NB4 (cell line): ENCODE measurements around the gene GPR158.
"Not testable (repeated sequence)": the region's sequence is repeated elsewhere in the genome, so short reads cannot be mapped to it uniquely, and the experiment has no call there.

Experiments
- DNase-seq: peaks from one replicate; pipeline ENCODE4 v3.0.0; 2010; ENCODE audit warnings: low read depth
- H3K4me3 ChIP-seq: one replicate; pipeline ENCODE4 v1.5.1; 2011; ENCODE audit warnings: mild to moderate bottlenecking, low read depth, low read length, moderate library complexity
- MYC ChIP-seq: IDR thresholded peaks from 2 replicates; pipeline ENCODE4 v1.6.1; 2011; ENCODE audit warnings: low read depth, low read length
- POLR2A ChIP-seq: IDR thresholded peaks from 2 replicates; pipeline ENCODE4 v1.6.1; 2011; ENCODE audit warnings: mild to moderate bottlenecking; ENCODE audit not compliant: insufficient read length; ENCODE audit errors: extremely low read depth
- TF ChIP-seq, protein P1 (sequence below): IDR thresholded peaks from 2 replicates; pipeline ENCODE4 v1.6.1; 2011; ENCODE audit warnings: low read depth, low read length
- TF ChIP-seq, protein P2 (sequence below): IDR thresholded peaks from one replicate; pipeline ENCODE4 v1.5.1; 2012; ENCODE audit warnings: low read depth, low read length

GPR158 gene

DNA sequence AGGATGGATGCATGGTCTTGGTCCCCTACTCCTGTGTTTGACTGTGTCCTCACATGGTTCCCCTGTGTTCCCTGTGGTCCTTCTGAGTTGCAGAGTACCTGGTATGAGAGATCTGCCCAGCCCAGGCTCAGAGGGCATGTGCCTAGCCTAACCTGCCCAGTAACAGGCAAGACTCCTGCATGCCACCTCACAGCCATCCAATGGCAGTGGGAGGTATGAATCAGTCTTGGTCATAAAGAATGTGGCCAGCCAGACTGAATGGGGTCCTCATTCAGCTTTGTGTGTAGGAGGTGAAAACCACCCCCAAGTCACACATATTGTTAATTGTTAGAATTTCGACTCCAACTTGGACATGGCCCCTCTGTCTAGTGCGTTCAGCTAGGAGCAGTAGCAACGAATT is 17.2 kb upstream of the GPR158 start:
- TF ChIP-seq, protein P1, sequence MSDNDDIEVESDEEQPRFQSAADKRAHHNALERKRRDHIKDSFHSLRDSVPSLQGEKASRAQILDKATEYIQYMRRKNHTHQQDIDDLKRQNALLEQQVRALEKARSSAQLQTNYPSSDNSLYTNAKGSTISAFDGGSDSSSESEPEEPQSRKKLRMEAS, result no peak
- TF ChIP-seq, protein P2, sequence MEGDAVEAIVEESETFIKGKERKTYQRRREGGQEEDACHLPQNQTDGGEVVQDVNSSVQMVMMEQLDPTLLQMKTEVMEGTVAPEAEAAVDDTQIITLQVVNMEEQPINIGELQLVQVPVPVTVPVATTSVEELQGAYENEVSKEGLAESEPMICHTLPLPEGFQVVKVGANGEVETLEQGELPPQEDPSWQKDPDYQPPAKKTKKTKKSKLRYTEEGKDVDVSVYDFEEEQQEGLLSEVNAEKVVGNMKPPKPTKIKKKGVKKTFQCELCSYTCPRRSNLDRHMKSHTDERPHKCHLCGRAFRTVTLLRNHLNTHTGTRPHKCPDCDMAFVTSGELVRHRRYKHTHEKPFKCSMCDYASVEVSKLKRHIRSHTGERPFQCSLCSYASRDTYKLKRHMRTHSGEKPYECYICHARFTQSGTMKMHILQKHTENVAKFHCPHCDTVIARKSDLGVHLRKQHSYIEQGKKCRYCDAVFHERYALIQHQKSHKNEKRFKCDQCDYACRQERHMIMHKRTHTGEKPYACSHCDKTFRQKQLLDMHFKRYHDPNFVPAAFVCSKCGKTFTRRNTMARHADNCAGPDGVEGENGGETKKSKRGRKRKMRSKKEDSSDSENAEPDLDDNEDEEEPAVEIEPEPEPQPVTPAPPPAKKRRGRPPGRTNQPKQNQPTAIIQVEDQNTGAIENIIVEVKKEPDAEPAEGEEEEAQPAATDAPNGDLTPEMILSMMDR, result no peak
- no peak for TF ChIP-seq MYC
- TF ChIP-seq POLR2A, result no peak
- DNase-seq, result no peak
- H3K4me3 ChIP-seq, result no peak overlapping the region

DNA sequence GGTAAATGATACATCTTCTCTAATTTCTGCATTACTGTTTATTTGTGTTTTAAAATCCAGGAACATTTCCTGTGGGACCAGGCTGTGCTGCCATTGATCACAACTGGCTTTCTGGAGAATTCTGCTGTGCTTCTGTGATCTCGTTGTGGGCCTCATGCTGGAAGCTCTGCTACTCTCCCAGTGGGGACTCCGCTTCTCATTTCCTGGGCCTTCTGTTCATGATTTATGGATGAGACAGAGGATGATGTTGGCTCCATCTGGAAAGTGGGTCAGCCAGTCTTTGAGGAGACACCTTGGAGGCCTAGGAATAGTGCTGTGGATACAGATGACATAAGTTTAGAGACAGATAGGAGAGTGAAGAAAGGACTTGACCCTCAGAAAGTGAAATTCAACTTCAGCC is 15.2 kb upstream of the GPR158 start:
- TF ChIP-seq POLR2A (no peak), MYC (no peak)
- TF ChIP-seq, protein P2, result no peak
- TF ChIP-seq, protein P1, result no peak
- no peak for DNase-seq
- H3K4me3 ChIP-seq, result no peak overlapping the region

DNA sequence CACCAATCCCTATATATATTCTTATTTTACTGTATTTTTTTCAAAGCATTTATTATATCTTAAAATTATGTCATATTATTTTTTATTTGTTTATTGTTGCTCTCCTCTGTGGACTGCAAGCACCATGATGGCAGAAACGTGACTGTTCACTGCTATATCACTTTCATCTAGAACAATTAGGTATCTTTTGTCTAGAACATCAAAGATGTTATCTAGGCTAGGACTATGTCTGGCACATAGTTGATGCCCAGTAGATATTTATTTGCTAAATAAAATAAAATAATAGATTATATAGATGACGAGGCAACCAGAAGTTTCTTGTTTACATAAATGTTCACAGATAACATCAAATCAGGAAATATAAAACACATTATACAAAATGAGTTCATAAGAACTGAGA is 12.4 kb upstream of the GPR158 start:
- no peak for TF ChIP-seq POLR2A
- TF ChIP-seq, protein P2, result no peak
- TF ChIP-seq, protein P1, result no peak
- no peak for TF ChIP-seq MYC
- no peak for DNase-seq
- no peak overlapping the region for H3K4me3 ChIP-seq

DNA sequence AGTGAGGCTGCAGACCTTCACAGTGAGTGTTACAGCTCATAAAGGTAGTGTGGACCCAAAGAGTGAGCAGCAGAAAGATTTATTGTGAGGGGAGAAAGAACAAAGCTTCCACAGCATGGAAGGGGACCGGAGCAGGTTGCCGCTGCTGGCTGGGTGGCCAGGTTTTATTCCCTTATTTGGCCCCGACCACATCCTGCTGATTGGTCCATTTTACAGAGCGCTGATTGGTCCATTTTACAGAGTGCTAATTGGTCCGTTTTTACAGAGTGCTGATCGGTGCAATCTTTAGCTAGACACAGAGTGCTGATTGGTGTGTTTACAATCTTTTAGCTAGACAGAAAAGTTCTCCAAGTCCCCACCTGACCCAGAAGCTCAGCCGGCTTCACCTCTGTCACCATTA is 11.3 kb upstream of the GPR158 start:
- not testable (repeated sequence) for DNase-seq

DNA sequence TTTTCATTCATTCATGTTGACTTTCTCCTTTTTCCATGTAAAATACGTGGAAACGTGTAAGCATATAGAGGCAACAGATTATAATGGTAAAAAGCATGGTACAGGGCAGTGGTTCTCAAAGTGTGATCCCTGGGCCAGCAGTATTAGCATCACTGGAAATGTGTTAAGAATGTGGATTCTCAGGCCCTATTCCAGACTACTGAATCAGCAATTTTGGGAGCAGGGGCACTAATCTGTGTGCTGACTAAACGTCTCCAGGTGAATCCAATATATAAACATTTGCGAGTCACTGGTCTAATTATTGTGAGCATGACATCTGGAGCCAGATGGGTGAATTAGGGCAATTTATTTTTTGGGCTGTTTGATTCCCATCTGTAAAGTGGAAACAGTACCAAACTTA is 5.1 kb upstream of the GPR158 start:
- DNase-seq, result no peak
- no peak for TF ChIP-seq POLR2A
- TF ChIP-seq, protein P2, result no peak
- no peak for TF ChIP-seq MYC
- TF ChIP-seq, protein P1, result no peak
- H3K4me3 ChIP-seq, result no peak overlapping the region

More for the DNA sequence above, 11.3 kb upstream of the GPR158 start:
- not testable (repeated sequence) for H3K4me3 ChIP-seq

DNA sequence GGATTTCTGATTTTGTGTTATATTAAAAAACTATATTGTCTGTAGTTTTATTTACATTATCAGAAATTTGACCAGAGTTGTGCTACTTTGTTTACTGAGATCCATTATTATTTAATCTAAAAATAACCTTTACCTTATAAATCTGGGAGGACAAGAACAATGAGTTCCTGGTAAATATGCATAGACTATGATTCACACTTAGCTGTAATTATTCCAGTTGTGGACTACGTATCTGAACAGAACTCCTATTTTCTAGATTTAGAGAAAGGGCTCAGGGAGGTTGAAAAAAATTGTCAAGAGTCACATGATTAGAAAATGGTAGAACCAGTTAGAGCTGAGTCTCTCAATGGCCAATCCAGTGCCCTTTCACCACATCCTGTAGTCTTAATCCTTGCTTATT is 4.2 kb upstream of the GPR158 start:
- H3K4me3 ChIP-seq, result no peak overlapping the region
- no peak for DNase-seq
- TF ChIP-seq, protein P2, result no peak
- TF ChIP-seq, protein P1, result no peak
